GM18519 (cell line): ENCODE data around the gene ANKRD18B.
"Not testable (repeated sequence)": the region's sequence is repeated elsewhere in the genome, so short reads cannot be mapped to it uniquely, and the experiment has no call there.

Experiments
- ATAC-seq: cut with Tn5 transposase; IDR thresholded peaks from one replicate; pipeline ENCODE4 v1.9.1; 2021; ENCODE audit warnings: mild to moderate bottlenecking, moderate library complexity; ENCODE audit not compliant: unreplicated experiment, low FRiP score

Gene ANKRD18B

DNA sequence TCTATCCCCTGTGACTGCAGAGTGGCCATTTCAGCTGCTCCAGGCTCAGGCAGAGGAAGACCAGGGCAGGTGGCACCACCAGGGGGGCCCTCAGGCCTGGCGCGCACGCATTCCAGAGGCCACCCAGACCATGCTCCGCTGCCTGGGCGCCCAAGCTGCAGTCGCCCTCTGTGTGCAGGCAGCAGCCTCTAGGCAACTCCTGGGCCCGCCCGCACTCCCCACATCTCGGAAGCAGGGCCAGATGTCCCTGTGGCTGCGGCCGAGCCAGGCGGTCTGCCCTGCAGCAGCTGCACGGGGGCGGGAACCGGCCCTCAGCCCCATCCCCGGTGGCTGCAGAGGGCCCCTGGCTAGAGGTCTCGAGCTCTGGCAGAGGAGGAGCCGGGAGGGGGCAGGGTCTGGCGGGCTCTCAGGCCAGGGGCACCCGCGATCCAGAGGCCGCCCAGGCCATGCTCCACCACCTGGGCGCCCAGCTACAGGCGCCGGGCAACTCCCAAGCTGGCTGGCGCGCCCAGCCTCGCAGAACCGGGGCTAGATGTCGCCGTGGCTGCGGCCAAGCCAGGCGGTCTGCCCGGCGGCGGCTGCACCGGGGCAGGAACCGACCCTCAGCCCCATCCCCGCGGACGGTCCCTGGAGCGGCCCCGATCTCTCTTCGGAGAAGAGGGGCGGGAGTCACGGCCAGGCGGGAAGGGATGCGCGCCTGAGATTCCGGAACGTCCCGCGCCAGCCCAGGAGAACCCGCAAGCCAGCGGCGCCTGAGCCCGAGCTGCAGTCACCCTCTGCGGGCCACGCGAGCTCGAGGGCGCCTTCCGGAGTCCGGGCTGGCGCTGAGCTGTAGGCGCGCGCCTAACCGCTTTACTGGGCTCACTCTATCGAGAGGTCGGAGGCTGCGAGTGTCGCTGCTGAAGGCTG, at the start of gene ANKRD18B:
ANKRD18B (plus strand) TSS at position 855 of the 909 bp plus-strand sequence. CDS start 239 bp downstream, outside the sequence.
- not testable (repeated sequence) for ATAC-seq

DNA sequence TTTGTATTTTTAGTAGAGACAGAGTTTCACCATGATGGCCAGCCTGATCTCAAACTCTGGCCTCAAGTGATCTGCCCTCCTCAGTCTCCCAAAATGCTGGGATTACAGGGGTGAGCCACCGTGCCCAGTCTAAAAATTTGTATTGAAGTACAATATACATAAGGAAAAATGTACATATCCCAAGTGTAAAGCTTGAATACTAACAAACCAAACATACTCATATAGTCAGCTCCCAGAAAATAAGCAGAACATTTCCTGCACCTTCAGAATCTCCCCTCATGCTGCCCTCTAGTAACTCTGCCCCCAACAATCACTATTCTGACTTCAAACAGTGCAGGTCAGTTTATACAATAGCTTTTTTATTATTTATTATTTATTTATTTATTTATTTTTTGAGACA, 48.7 kb upstream of the ANKRD18B start:
- no peak for ATAC-seq

DNA sequence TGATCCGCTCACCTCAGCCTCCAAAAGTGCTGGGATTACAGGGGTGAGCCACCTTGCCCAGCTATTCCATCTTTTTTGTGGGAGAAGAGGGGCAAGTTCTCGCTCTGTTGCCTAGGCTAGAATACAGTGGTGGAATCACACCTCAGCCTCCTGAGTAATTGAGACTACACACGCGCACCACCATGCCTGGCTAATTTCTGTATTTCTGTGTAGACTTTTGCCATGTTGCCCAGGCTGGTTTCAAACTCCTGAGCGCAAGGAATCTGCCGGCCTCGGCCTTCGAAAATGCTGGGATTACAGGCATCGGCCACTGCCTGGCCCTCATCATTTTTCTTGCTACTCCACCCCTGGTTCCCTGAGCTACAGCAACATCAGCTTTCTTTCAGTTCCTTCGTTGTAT, 47.5 kb upstream of the ANKRD18B start:
- no peak for ATAC-seq

DNA sequence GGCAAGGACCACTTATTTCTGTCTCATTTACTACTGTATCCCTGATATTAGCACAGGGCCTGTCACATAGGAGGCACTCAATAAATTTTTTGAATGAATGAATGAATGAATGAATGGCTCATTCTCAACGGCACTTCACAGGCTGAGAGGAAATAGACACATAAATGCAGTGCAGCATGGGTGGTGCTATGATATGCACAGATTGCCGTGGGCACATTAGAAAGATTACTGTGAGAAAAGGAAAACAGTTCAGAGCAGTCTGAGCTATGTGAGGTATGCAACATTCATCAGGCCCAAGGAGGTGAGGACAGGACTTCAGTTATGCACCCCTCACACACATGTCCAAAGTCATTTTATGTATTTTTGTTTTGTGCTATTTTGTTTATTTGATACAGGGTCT, 43.9 kb upstream of the ANKRD18B start:
- no peak for ATAC-seq

DNA sequence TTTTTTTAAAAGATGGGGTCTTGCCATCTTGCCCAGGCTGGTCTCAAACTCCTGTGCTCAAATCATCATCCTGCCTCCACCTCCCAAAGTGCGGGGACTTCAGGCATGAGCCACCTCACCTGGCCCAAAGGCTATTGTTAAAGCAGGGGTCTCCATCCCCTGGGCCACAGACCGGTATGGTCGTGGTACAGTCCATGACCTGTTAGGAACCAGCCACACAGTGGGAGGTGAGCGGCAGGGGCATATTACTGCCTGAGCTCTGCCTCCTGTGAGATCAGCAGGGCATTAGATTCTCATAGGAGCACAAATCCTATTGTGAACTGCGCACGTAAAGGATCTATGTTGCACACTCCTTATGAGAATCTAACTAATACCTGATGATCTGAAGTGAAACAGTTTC, 43.1 kb upstream of the ANKRD18B start:
- no peak for ATAC-seq

DNA sequence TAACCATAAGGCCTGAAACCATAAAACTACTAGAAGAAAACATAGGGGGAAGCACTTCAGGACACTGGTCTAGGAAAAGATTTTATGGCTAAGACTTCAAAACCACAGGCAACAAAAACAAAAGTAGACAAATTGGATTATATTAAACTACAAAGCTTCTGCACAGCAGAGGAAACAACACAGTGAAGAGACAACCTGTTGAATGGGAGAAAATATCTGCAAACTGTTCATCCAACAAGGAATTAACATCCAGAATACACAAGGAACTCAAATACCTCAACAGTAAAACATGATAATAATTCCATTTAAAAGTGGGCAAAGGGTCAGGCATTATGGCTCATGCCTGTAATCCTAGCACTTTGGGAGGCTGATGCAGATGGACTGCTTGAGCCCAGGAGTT, 38.7 kb upstream of the ANKRD18B start:
- not testable (repeated sequence) for ATAC-seq

DNA sequence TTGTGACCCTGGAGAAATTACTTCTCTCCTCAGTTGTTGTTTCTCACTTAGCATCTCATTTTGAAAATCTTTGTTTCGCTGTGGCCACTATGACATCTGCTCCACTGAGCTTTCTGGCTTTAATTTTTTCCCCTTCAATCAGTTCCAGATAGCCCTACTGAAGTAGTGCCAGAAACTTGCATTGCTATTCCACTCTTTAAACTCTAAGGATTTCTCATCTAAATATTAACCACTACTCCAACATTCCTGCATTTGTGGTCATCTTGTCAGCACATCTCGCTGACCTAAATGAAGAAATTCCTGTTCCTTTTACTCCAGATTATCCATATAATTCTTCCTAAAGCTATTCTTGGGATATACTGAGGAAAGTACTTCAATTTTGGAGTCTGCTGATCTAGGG, 35.0 kb upstream of the ANKRD18B start:
- ATAC-seq = no peak

DNA sequence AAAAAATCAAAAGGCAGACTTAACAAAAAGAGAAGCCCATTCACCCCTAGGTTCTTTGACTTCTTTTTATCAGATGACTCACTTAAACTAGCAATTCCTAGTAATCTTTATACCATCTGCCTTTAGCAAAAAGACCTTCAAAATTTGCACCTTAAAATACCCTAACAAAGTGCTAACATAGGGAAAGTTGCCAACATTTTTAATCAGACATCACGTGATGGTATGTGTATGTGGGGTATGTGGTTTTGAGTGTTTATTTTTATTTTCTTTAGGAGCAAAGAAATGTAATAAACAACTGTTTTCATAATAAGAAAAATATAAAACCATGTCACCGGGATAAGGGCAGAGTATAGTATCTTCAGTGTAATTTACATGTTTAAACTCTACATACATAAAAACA, 30.2 kb upstream of the ANKRD18B start:
- ATAC-seq = not testable (repeated sequence)

DNA sequence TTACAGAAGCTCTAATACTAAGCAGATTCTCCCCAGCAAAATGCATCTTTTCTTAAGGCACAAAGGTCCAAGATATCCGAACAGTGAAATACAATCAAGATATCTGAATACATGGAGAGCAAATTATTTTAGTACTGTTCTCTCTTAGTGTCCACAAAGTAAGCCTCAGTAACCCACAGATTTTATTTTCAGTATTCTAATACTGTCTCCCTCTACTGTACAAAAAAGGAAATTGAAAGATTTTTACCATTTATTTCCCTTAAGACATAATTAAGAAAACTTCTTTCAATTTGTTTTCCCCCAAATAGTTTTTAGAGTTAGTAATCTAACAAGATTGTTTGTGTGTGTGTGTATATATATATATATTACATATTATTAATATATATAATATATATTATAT, 25.7 kb upstream of the ANKRD18B start:
- ATAC-seq = no peak

DNA sequence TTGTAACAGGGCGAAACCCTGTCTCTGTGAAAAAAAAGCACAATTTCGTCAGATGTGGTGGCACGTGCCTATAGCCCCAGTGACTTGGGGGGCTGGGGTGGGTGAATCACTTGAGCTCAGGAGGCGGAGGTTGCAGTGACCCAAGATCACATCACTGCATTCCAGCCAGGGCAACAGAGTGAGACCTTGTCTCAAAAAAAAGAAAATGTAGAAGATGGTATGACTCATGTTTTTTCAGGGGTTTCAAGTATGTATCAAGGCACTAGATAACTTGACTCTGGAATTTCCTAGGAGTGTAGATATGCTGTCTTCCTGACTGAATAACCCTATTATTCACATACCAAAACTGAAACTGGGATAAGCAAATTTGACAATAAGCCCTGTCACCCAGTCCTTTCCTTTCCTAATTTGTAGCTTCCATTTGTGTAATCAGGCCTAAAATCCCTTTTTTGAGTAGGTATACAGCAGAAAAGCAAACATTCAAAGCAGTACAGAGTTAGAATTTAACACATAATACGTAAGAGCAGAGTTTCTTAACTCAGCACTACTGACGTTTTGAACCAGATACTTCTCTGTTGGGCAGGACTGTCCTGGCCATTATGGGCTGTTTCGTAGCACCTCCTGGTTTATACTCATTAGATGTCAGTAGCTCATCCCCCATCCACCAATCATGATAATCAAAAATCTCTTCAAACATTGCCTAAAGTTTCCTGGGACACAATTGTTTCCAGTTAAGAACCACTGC, 17.3 kb upstream of the ANKRD18B start:
- no peak for ATAC-seq

DNA sequence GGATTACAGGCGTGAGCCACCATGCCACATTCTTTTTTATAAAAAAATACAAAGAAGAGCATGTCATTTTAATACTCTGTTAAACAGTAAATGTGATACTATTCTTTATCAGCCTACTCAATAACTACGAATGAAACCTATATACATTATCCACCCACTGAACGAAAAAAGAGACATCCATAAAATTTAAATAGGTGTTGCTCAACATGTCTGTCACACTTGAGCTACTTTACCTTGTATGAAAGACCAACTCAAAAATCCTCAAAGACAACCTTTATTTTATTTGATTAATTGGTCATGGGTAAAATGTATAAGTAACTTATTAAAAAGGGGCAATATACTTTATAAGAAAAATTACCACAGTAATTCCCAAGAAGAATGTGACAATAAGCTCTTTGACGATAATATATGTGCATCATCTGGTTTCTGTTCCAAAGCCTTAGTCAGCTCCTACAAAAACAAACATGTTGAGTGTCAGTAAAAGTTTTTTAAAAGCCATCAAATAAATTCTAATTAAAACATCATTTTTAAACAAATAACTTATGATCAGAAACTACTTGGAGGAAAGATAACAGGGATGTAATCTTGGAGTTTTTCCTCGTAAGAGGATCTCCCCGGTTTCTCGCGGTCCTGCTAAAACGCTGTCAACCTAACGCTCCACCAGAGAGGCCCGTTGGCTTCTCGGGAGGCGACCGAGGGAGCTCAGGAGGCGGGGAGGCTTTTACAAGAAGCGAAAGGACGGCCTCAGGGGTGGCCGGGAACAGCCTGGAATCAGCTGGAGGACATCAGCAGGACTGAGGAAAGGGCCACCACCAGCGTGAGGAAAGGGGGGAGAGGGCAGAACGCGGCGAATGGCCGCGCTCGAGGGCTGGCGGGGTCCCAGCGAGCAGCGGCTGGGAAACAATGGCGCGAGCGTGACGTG, 13.5 kb upstream of the ANKRD18B start:
- ATAC-seq = no peak

DNA sequence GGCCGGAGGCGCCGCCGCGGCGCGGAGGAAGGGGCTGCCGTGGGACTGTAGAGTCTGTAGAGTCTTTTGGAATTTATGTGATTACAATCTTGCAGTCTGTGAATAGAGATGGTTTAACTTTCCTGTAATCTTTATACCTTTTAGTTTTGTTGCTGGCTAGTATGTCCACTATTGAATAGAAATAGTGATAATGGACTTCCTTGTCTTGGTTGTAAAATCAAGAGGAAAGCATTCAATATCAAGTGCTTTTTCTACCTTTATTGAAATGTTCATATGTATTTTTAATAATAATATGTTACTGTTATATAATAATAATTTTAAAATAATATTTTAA, 12.9 kb upstream of the ANKRD18B start:
- not testable (repeated sequence) for ATAC-seq

DNA sequence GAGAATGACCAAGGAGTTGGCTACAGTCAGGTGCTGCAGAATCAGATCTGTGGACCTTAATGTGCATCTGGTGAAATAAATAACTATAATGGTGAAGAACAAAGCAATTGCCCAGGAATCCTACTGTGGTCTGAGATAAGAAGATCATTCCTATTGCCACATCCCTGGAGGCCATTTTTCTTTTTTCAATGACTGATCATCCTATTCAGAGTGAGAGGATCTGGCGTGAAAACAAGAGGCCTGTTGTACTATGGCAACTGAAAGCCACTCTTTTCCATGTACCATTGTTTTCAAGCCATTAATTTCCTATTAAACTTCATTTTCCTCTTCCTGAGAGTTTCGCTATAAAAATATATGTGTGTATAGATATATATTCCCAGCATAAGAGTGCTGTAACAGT, 11.5 kb upstream of the ANKRD18B start:
- not testable (repeated sequence) for ATAC-seq

DNA sequence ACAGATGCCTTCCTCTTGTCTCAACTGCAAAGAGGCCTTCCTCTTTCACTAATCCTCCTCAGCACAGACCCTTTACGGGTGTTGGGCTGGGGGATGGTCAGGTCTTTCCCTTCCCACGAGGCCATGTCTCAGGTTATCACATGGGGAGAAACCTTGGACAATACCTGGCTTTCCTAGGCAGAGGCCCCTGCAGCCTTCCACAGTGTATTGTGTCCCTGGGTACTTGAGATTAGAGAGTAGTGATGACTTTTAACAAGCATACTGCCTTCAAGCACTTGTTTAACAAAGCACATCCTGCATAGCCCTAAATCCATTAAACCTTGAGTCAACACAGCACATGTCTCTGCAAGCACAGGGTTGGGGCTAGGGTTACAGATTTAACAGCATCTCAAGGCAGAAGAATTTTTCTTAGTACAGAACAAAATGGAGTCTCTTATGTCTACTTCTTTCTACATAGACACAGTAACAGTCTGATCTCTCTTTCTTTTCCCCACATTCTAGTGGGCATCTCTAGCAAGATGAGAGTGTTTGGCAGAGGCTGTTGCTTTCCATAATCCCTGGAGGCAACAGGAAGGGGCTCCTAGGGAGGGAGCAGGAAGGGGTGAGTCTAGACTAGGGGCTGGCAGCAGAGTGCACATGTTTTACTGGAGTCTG, 8.6 kb upstream of the ANKRD18B start:
- not testable (repeated sequence) for ATAC-seq

DNA sequence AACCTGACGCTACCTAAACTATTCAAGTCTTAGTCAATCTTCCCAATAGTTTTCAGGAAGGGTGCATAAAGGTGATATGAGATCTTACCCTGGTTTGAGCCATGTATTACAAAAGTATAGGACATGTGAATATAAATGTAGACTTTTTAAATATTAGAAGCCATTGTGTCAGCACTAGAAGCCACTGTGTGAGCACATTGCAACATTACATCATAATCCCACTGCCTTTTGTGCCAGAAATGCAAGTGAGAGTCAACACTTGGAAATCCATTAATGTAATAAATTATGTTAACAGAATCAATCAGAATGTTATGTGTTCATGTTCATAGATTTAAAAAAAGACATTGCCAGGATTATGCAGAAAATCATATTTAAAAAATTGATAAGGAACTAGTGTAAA, 7.7 kb upstream of the ANKRD18B start:
- ATAC-seq = not testable (repeated sequence)

DNA sequence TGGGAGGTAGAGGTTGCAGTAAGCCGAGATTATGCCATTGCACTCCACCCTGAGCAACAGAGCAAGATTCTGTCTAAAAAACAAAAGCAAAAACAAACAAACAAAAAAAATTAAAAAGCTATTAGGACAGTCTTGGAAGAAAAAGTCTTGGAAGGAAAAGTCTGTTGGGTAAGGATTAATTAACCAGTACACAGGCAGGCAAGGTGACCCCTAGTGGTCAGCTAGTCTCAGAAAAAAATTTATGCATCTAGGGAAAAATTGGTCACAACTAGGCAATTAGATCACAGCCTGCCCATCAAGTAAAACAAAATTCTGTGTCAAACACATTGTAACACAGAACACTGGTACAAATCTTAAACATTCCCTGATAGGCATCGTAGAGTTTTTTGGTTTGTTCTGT, 6.7 kb upstream of the ANKRD18B start:
- ATAC-seq = no peak

DNA sequence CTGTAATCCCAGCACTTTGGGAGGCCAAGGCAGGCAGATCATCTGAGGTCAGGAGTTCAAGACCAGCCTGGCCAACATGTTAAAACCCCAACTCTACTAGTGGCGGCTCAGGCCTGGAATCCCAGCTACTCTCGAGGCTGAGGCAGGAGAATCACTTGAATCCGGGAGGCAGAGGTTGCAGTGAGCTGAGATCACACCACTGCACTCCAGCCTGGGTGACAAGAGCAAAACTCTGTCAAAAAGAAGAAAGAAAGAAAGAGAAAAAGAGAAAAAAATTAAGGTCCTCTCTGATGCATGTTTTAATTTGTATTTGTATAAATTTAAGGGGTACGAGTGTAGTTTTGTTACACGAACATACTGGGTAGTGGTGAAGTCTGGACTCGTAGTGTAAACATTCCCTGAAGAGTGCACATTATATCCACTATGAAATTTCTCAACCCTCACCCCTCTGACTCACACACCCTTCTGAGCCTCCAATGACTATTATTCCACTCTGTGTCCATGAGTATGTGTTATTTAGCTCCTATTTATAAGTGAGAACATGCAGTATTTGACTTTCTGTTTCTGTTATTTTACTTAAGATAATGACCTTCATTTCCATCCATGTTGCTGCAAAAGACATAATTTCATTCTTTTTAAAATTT, 6.0 kb upstream of the ANKRD18B start:
- ATAC-seq = not testable (repeated sequence)

DNA sequence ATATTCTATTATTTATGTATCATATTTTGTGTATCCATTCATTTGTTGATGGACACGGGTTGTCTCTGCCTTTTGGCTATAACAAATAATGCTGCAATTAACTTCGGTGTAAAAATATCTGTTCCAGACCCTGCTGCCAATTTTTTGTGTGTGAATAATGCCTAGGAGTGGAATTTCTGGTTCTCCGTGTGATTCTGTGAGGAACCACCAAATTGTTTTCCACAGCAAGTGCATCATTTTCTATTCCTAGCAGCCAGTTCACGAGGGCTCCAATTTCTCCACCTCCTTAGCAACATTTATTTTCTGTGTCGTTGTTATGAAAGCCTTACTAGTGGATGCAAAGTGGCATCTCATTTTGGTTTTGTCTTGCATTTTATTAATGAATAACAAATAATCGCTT, 2.2 kb upstream of the ANKRD18B start:
- ATAC-seq = not testable (repeated sequence)

DNA sequence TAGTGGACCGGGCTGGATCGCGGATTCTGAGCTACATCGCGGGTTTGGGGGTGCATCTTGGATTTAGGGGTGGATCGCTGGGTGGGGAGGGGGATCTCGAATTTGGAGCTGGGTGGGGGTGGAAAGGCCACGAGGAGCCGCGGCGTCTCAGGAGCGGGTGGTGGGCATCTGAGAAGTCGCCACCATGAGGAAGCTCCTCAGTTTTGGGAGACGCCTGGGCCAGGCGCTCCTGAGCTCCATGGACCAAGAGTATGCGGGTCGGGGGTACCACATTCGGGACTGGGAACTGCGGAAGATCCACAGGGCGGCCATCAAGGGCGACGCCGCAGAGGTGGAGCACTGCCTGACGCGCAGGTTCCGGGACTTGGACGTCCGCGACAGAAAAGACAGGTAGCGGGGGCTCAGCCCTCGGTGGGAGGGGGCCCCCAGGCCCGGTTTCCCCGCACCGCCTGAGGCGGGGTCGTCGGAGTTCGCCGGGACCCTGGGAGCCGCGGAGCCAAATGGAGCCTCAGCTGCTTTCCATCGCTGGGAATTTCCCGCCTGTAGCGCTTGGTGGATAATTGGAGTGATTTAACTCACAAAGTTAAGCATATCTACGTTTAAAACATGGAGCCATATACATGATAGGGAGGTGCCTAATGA, 376 bp downstream of the ANKRD18B start:
- no peak for ATAC-seq
